ENCODE data around the gene FLT3LG.

The FLT3LG gene

DNA sequence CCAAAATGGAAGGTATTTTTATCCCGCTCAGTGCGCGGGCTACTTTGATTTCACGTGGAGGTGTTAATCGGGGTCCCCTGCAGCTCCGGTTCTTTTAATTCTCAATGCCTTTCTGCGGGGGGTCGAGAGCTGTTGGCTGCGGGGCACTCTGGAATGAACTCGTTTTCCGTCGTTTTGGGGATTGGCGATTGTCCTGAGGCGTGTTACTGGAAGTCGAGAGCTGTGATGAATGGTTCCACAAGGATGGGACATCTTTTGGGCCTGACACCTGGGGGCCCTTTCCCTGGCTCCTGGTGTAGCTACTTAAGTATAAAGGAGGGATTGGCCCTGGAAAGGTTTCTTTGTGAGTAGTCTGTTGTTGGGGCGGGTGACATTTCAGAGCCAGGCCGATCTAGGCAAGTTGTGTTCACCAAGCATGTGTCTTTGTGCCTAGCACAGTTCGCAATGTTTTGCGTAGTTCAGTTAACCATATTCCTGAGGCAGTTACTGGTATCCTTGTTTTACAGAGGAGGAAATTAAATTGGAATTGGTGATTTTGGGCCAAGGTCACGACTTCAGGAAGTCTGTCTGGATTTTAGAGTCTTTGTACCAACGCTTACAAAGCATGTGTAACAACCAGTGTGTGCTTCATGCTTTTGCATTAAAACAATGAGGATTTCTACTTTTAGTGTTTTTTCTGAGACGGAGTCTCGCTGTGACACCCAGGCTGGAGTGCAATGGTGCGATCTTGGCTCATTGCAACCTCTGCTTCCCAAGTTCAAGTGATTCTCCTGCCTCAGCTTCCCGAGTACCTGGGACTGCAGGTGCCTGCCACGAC lies 14.2 kb downstream of the FLT3LG start:
- DNase-seq (ENCODE audit: low spot score): no peak

DNA sequence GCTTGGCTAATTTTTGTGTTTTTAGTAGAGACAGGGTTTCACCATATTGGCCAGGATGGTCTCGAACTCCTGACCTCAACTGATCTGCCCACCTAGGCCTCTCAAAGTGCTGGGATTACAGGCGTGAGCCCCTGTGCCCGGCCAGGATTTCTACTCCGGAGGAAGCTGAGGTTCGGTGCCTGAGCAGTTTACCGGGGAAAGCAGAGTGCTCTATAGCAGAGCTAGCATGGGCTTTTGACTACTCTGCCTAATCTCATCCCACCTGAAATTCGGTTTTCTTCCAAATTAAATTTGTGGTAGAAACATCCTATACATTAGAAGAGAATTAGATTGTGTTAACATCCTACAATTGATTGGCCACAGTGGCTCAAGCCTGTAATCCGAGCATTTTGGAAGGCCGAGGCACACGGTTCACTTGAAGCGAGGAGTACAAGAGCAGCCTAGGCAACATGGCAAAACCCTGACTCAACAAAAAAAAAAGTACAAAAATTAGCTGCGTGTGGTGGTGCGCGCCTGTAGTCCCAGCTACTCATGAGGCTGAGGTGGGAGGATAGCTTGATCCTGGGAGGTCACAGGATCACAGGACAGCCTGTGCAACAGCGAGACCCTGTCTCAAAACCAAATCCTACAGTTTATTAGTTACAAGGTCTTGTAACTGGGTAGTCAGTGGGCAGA lies 15.0 kb downstream of the FLT3LG start:
- no peak for DNase-seq (ENCODE audit: low spot score)

DNA sequence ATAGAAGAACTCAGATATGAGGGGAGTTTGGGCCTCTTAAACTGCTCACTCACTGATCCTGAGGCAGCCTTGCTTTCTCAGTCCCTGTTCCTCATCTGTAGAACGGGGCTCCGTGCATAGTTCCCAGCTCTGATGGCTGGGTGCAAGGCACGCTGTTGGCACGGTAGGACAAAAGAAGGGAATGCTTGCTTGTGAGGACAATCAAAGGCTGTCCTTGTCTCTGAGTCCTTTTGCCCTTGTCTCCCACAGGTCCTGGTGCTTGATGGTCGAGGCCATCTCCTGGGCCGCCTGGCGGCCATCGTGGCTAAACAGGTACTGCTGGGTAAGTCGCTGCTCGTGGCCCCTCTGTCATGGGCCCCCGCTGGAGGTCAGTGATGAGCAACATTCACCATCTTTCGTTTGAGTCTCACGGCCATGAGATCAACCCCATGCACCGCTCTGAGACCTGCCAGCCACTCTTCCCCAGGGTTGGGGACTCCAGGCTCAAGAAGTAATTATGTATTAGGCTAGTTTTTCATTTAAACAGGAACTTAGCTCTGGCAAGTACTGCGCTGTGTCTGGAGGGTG lies 15.7 kb downstream of the FLT3LG start:
- no peak for DNase-seq (ENCODE audit: low spot score)

DNA sequence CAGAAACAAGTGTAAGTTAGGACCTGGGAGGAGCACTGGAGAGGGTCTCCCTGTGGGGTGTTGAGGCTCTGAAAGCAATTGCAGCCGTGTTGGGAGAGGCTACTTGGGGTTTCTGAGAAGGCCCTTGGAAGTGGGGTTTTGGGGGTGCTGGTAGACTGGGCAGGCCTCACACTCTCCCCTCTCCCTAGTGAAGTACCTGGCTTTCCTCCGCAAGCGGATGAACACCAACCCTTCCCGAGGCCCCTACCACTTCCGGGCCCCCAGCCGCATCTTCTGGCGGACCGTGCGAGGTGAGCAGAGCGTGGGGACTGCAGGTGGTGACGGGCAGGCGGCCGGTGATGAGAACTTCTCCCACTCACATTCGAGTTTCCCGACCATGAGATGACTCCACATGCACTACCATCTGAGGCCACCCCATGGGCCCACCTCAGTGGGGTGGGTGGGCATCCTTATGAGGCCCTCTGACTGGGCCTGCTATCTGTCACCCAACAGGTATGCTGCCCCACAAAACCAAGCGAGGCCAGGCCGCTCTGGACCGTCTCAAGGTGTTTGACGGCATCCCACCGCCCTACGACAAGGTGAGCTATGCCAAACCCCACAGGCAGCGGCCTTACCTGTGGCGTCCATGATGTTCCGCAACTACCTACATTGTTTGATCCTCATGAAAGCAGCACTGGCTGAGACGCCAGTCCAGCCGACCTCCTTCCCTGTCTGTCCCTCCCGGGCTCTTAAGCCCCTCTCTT lies 16.4 kb downstream of the FLT3LG start:
- no peak for DNase-seq (ENCODE audit: low spot score)

DNA sequence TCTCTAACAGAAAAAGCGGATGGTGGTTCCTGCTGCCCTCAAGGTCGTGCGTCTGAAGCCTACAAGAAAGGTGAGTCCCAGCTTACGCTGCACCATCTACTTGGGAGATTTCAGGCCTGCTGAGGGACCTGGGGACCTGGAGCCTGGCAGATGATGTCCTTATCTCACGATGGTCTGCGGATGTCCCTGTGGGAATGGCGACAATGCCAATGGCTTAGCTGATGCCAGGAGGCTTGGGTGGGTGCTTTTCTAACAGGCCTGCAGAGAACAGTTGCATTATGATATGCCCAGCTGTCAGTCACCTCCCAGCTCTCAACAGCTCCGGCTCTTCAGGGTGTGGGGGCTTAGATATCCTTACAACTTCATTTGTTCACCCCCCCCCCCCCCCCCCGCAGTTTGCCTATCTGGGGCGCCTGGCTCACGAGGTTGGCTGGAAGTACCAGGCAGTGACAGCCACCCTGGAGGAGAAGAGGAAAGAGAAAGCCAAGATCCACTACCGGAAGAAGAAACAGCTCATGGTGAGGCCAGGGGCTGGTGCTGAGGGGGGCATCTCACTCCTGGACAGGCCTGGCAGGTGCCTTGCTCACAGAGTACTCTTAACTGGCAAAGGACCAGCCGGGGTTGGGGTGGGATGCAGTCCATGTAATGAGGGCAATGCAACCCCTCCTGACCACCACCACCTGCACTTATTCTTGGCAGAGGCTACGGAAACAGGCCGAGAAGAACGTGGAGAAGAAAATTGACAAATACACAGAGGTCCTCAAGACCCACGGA lies 17.2 kb downstream of the FLT3LG start:
- DNase-seq (ENCODE audit: low spot score): no peak

DNA sequence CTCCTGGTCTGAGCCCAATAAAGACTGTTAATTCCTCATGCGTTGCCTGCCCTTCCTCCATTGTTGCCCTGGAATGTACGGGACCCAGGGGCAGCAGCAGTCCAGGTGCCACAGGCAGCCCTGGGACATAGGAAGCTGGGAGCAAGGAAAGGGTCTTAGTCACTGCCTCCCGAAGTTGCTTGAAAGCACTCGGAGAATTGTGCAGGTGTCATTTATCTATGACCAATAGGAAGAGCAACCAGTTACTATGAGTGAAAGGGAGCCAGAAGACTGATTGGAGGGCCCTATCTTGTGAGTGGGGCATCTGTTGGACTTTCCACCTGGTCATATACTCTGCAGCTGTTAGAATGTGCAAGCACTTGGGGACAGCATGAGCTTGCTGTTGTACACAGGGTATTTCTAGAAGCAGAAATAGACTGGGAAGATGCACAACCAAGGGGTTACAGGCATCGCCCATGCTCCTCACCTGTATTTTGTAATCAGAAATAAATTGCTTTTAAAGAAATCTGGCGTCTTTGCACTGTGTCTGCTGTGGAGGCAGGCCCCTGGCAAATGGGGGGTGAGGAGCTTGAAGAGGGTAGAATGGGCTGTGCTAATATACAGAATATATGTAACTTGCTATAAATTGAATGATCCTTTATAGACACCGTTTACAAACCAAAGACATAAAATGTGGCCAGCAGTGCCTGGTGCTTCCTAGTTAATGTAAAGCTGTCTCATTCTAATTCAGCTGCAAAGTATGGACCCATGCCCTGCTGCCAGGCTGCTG lies 18.0 kb downstream of the FLT3LG start:
- DNase-seq (ENCODE audit: low spot score): no peak

DNA sequence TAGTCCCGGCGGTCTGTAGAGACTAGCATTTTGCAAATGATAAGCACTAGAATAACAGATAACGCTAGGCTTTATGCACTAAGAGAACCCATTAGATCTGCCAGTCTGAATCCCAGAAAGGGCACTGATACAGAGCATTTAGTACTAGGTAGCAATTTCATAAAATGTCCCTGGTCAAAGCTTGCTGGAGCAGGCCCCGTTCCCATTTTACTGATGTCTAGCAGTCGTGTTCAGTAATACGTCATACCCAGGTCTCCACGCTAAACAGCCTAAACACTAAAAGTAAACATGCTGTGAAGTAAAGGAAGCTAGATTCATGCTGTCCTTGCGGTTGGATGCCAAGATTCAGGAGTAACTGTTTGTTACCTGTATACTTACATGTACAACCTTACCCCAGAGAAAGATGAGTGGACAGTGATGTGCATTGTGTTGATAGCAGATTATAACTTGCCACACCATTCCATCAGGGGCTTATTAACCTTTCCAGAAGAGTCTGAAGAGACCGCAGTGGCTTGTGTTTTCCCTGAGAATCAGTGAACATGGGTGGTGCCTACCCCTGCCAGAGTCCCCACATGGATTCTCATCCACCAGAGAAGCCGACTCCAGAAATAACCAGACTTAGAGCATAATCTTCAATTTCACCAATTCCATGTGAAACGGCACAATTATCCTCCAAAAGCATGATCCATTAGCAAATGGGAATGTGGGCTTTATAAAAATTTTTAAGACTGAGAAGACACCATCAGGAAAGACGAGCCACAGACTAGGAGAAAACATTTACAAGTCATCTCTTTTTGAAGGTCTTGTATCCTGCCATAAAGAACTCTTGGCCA lies 18.8 kb downstream of the FLT3LG start:
- no peak for DNase-seq (ENCODE audit: low spot score)

DNA sequence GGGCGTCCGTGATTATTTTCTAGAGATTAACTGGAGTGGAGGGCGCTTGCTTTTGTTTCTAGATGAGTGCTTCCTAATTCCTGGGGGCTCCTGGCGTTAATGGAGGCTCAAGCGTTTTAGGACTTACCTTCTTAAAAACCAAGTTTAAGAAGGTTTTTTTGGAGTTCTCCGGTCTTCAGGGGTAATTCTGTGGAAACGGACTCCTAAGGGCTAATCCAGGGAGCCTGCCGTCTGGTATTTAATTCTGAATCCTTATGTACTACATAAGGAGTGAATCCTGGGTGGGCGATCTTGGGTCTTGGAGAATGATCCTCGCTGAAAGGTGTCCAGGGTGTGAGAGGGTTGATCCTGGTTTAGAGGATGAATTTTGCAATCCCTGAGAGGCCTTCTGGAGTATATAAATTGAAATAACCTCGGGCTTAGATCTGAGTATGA lies 22.6 kb downstream of the FLT3LG start:
- DNase-seq (ENCODE audit: low spot score): no peak

DNA sequence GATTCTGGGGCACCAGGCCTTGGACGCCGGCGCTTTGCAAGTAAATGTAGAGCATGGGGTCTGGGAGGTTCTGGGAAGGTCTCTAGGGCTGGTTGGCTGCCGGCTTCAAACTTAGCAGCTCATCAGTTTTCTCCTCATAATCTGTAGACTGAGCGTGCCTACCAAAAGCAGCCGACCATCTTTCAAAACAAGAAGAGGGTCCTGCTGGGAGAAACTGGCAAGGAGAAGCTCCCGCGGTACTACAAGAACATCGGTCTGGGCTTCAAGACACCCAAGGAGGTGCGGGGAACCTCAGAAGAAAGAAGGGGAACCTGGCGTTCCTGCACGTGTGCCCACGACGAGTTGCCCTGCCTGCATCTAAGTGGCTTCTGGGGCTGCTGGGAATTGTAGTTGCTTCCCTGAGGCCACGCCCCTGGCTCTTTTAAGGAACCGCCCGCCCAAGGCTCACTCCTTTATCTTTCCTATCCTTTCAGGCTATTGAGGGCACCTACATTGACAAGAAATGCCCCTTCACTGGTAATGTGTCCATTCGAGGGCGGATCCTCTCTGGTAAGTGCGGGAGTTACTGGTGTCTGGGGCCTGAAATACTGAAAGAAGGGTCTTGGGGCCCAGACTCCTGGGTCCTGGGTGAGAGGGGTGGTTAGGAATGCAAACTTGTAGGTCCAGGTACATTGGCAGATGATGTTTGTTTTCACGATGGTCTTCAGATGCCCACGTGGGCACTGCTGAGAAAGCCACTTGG lies 23.2 kb downstream of the FLT3LG start:
- peak; percentile 70 for DNase-seq (ENCODE audit: low spot score)

DNA sequence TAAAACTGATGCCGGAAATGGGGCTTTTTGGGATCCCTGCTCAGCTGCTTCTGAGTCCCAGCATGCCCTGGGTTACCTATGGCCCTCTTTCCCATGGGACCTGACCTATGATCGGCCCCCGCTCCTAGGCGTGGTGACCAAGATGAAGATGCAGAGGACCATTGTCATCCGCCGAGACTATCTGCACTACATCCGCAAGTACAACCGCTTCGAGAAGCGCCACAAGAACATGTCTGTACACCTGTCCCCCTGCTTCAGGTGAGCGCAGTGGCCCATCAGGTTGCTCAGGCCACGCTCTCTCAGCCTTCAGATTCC lies 23.7 kb downstream of the FLT3LG start:
- DNase-seq (ENCODE audit: low spot score): no peak

DNA sequence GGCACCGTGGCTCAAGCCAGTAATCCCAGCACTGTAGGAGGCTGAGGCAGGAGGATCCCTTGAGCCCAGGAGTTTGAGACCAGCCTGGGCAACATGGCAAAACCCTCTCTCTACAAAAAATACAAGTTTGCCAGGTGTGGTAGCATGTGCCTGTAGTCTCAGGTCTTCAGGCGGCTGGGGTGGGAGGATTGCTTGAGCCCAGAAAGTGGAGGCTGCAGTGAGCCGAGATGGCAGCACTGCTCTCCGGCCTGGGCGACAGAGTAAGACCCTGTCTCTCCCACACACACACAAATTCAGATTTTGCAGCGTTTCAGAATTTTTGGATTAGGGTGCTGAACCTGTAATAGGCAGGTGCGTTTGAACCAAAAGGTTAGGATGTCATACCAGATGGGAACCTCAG lies 24.5 kb downstream of the FLT3LG start:
- DNase-seq (ENCODE audit: low spot score): no peak

DNA sequence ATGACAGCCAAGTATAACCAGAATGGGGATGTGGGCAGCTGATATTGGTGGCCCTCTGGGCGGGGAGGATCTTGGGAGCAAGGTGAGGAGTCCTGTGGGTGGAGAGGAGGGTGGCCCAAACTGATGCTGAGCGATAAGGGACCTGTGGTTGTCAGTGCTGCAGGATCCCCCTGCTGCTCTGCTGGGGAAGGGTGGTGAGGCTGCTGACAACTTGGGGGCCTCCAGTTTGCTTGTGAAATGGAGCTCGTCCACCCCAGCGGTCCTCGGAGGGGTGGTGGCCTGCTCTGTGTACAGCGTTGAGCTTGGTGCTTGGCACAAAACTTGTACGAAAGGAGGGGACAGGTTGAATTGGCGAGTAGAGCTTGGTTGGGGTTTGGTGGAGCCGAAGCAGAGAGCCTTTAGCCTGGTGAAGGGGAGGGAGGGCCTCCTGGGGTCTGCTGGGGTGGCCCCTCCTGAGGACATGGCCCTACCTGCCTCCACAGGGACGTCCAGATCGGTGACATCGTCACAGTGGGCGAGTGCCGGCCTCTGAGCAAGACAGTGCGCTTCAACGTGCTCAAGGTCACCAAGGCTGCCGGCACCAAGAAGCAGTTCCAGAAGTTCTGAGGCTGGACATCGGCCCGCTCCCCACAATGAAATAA lies 25.1 kb downstream of the FLT3LG start:
- no peak for DNase-seq (ENCODE audit: low spot score)

DNA sequence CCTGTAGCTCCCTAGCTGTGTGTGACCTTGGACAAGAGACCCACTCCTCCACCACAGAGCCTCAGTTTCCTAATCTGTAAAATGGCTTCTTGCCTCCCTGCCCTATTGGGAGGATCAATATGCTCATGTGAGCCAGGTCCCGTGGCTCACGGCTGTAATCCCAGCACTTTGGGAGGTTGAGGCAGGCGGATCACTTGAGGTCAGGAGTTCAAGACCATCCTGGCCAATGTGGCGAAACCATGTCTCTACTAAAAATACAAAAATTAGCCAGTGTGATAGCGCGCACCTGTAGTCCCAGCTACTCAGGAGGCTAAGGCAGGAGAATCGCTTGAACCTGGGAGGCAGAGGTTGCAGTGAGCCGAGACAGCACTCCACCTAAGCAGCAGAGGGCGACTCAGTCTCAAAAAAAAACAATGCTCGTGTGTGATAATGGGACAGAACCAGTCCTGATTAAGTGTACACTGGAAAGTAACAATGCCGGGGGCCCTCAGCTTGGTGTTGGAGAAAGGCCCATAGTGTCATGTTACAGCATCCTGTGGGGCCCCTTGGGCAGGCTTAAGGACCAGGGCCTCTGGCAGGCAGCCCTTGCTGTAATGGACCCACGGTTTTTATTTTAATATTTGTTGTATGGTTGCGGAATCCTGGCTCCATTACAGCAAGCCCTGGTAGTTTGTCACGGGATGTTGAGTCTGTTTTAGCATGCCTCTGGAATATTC lies 29.0 kb downstream of the FLT3LG start:
- DNase-seq (ENCODE audit: low spot score): peak; percentile 58

DNA sequence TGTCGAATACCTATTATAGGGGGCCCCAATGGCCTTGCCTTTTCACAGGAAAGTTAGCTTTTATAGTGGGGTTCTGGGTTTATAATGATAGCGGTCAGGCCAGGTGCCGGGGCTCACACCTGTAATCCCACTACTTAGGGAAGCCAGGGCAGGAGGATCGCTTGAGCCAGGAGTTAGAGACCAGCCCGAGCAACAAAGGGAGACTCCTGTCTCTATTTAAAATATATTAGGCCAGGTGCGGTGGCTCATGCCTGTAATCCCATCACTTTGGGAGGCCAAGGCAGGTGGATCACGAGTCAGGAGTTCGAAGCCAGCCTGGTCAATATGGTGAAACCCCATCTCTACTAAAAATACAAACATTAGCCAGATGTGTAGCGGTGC lies 29.6 kb downstream of the FLT3LG start:
- DNase-seq (ENCODE audit: low spot score): no peak

DNA sequence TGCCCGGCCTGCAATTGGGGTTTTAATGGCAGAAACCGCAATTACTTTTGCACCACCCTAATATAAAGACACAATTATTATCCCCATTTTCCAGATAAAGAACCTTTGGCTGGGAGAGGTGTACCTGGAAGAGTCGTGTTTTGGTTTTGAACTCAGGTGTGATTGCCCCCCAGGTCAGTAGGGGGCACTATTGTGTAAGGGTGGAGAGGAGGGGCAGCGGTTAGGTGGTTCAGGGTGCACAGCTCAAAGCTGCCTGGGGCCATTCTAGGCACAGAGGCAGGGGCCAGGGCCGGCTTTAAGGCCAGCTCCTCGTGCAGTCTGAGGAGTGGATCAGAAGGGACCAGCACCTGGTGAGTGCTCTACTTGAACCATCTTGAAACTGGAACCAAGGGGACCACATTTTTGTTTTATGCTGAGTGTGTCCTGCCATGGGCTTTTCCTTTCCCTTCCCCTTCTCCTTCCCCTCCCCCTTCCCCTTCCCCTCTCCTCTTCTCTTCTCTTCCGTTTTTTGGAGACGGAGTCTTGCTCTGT lies 32.6 kb downstream of the FLT3LG start:
- DNase-seq (ENCODE audit: low spot score): peak; percentile 66

DNA sequence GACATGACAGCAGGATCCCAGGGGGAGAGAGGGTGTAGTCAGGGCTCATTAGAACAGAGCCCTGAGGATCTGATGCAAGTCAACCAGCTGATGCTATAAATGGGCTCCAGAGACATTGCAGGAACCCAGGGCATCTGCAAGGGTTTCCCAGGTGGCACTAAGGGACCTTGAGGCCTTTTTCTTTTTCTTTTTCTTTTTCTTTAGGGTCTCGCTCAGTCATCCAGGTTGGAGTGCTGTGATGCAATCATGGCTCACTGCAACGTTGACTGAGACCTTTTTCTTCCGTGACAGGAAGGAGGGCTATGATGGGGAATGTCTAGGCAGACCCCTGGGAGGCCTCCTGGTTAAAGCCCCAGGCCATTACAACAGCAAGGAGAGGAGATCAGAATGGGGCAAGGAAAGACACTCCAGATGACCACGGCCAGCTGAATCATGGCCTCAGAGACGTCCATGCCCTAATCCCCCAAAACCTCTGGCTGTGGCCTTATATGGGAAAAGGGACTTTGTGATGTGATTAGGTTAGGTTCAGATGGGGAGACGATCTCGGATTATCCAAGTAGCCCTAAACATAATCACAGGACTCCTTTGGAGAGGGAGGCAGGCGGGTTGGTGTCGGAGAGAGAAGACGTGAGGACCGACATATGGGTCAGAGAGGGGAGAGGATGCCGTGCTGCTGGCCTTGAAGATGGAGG lies 33.9 kb downstream of the FLT3LG start:
- DNase-seq (ENCODE audit: low spot score): no peak

DNA sequence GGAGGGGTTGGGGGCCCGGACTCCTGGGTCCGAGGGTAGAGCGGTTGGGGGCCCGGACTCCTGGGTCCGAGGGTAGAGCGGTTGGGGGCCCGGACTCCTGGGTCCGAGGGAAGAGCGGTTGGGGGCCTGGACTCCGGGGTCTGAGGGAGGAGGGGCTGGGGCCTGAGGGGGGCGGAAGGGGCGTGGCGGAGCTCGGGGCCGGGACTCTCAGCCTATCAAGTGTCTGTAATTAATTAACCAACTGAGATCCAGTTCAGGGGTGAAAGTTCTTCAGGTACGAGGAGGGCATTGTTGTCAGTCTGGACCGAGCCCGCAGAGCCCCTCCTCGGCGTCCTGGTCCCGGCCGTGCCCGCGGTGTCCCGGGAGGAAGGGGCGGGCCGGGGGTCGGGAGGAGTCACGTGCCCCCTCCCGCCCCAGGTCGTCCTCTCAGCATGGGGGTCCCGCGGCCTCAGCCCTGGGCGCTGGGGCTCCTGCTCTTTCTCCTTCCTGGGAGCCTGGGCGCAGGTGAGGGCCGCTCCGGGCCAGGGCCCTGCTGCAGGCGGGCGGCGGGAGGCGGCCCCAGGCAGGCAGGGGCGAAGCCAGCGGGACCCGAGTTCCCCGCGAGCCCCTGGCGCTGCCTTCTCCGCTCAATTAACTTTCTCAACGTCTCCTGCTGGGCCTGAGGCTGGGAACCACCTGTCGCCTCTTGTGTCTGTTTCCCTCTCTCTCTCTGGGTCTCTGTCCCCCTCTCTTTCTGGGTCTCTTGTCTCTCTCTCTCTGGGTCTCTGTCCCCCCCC lies 39.1 kb downstream of the FLT3LG start:
- DNase-seq (ENCODE audit: low spot score): peak; percentile 64

Data from AG08396 (cell line).